K562 (cell line): ENCODE data around the gene NYAP1. TPM values are rescaled to one million over a fixed set of nuclear protein-coding genes. Genes with fewer than 3 reads are reported as not detected.

Experiments used
- ATAC-seq: fragments of 200-7000 bp; cut with Tn5 transposase; 3 replicates; pipeline ENCODE4 v1.9.1; 2020; ENCODE audit warnings: moderate library complexity
- BruUV-seq: library from RNA; stranded (reverse); fragments of 400-500 nt; replicated peaks from 2 replicates; lab custom pipeline; 2021; lab: Mats Ljungman, UMichigan
- CTCF ChIA-PET: fragments of 300-600 bp; formaldehyde crosslinking; extraction: SDS; loops from one replicate; lab custom pipeline; 2021; ENCODE audit warnings: low intra/inter-chr PET ratio; lab: Yijun Ruan, JAX
- POLR2A ChIA-PET: fragments of 300-600, 350-650 bp; sonication (Branson Sonifier 250); formaldehyde crosslinking; extraction: SDS; loops from one replicate; lab custom pipeline; 2021; ENCODE audit warnings: antibody characterized with exemption, inconsistent platforms; lab: Yijun Ruan, JAX
- DNase-seq, 4 experiments: peaks; one replicate each; pipeline versions ENCODE4 v3.0.0 to v3.0.0-alpha.2; 2011 to 2018; ENCODE audit warnings: low spot score in 3 of 4, mixed read lengths in 3 of 4; ENCODE audit errors: extremely low read depth in 1 of 4
- FAIRE-seq: peaks from 2 replicates; lab custom pipeline; 2011; peaks lifted over from hg19 to GRCh38; lab: Jason Lieb, UNC
- H2AFZ ChIP-seq: 2 replicates; pipeline ENCODE4 v1.6.0; 2011; ENCODE audit warnings: low read depth, low read length, control low read depth, inconsistent platforms
- H3K27ac ChIP-seq: fragments of 200-600 bp; 3 replicates; pipeline ENCODE4 v1.8.0; 2011; ENCODE audit warnings: low read depth, mild to moderate bottlenecking, control low read depth, inconsistent platforms, low read length, moderate library complexity, mixed read lengths; ENCODE audit errors: extremely low read depth
- H3K27me3 ChIP-seq, 2 experiments: fragments of 300-600 bp in 1 of 2; 2 replicates in 1 of 2; 3 replicates in 1 of 2; pipeline versions ENCODE4 v1.6.0 to v1.8.0; 2011; ENCODE audit warnings: inconsistent platforms in 2 of 2, low read length in 2 of 2, mild to moderate bottlenecking in 1 of 2, mixed read lengths in 1 of 2, moderate library complexity in 1 of 2; ENCODE audit not compliant: control insufficient read depth in 2 of 2, insufficient read depth in 2 of 2
- H3K36me3 ChIP-seq: fragments of 300-600 bp; 3 replicates; pipeline ENCODE4 v1.8.0; 2011; ENCODE audit warnings: mild to moderate bottlenecking, low read length, inconsistent platforms; ENCODE audit not compliant: control insufficient read depth, insufficient read depth
- H3K4me1 ChIP-seq, 2 experiments: fragments of 200-600 bp in 1 of 2; replicated peaks in 1 of 2; 2 replicates in 1 of 2; 3 replicates in 1 of 2; pipeline versions ENCODE4 v1.5.1 to v1.8.0; 2011; ENCODE audit warnings: inconsistent platforms in 2 of 2, low read length in 2 of 2, mild to moderate bottlenecking in 1 of 2, mixed read lengths in 1 of 2, moderate library complexity in 1 of 2; ENCODE audit not compliant: control insufficient read depth in 2 of 2, insufficient read depth in 2 of 2
- H3K4me2 ChIP-seq: 2 replicates; pipeline ENCODE4 v1.6.1; 2011; ENCODE audit warnings: low read length, control low read depth, inconsistent platforms, mixed read lengths; ENCODE audit not compliant: insufficient read depth
- H3K4me3 ChIP-seq: fragments of 200-600 bp; sonication (generic), shearing (Covaris generic); 2 replicates; pipeline ENCODE4 v1.5.1; 2016; ENCODE audit warnings: control low read depth, inconsistent platforms
- H3K79me2 ChIP-seq: fragments of 200-600 bp; 3 replicates; pipeline ENCODE4 v1.8.0; 2011; ENCODE audit warnings: low read length, inconsistent platforms; ENCODE audit not compliant: control insufficient read depth, insufficient read depth
- H3K9ac ChIP-seq, 2 experiments: 2 replicates each; pipeline versions ENCODE4 v1.6.0 to v1.6.1; 2011; ENCODE audit warnings: low read depth in 2 of 2, low read length in 2 of 2, control low read depth in 1 of 2, inconsistent platforms in 1 of 2, mild to moderate bottlenecking in 1 of 2, mixed read lengths in 1 of 2; ENCODE audit not compliant: insufficient read depth in 1 of 2
- H3K9me1 ChIP-seq: one replicate; pipeline ENCODE4 v1.6.0; 2011; ENCODE audit warnings: inconsistent platforms, mild to moderate bottlenecking, low read length, moderate library complexity; ENCODE audit not compliant: control insufficient read depth, insufficient read depth
- H3K9me3 ChIP-seq: replicated peaks from 2 replicates; pipeline ENCODE4 v1.5.1; 2011; ENCODE audit warnings: low read depth, low read length, inconsistent platforms; ENCODE audit not compliant: control insufficient read depth, insufficient read depth
- H4K20me1 ChIP-seq: replicated peaks from 2 replicates; pipeline ENCODE4 v1.6.1; 2011; ENCODE audit warnings: low read length, inconsistent platforms, mixed read lengths; ENCODE audit not compliant: control insufficient read depth, insufficient read depth
- BCOR ChIP-seq: fragments of 450-650 bp; IDR thresholded peaks from 2 replicates; pipeline ENCODE4 v1.6.1; 2016
- ELF4 ChIP-seq: fragments of 450-650 bp; formaldehyde crosslinking; IDR thresholded peaks from 2 replicates; pipeline ENCODE4 v1.4.0; 2022; ENCODE audit warnings: missing genetic modification characterization
- FOXA1 ChIP-seq: fragments of 450-650 bp; IDR thresholded peaks from 2 replicates; pipeline ENCODE4 v1.6.1; 2016; ENCODE audit warnings: mild to moderate bottlenecking, borderline replicate concordance
- HDGF ChIP-seq: fragments of 450-650 bp; IDR thresholded peaks from 2 replicates; pipeline ENCODE4 v1.6.1; 2016
- HNRNPL ChIP-seq: fragments of 200-400 bp; formaldehyde crosslinking; IDR thresholded peaks from 2 replicates; pipeline ENCODE4 v1.6.1; 2017; ENCODE audit warnings: low read depth, mild to moderate bottlenecking, low read length
- NCOA1 ChIP-seq: fragments of 450-650 bp; IDR thresholded peaks from 2 replicates; pipeline ENCODE4 v1.6.1; 2016; ENCODE audit warnings: low read depth
- NR3C1 ChIP-seq: sonication (generic); formaldehyde crosslinking; IDR thresholded peaks from 2 replicates; pipeline ENCODE4 v1.8.1; 2022; ENCODE audit warnings: missing genetic modification reagents
- SMARCA4 ChIP-seq: fragments of 450-650 bp; IDR thresholded peaks from 2 replicates; pipeline ENCODE4 v1.6.1; 2016
- TARDBP ChIP-seq: fragments of 450-650 bp; IDR thresholded peaks from 2 replicates; pipeline ENCODE4 v1.6.1; 2016
- ZC3H11A ChIP-seq: IDR thresholded peaks from 2 replicates; pipeline ENCODE4 v1.6.1; 2012; ENCODE audit warnings: low read depth, low read length, improper control_type of control experiment
- ZNF121 ChIP-seq: sonication (generic); formaldehyde crosslinking; conservative IDR thresholded peaks from 2 replicates; pipeline ENCODE4 v1.8.0; 2022; ENCODE audit warnings: missing genetic modification reagents
- ZNF280A ChIP-seq: fragments of 450-650 bp; IDR thresholded peaks from 2 replicates; pipeline ENCODE4 v1.6.1; 2018; ENCODE audit warnings: mild to moderate bottlenecking, low read depth; ENCODE audit not compliant: partially characterized antibody
- ZNF644 ChIP-seq: fragments of 200-800 bp; sonication (Bioruptor generic); IDR thresholded peaks from 2 replicates; pipeline ENCODE4 v1.6.1; 2016; ENCODE audit warnings: low read depth, missing genetic modification characterization, missing compliant biosample characterization
- ZNF764 ChIP-seq: fragments of 250-450 bp; sonication (Bioruptor Pico); IDR thresholded peaks from 2 replicates; pipeline ENCODE4 v1.4.0; 2020; ENCODE audit warnings: low read depth, mild to moderate bottlenecking, moderate library complexity
- WGBS: fragments of 100-300 bp; shearing (Covaris generic); methylation state at CpG from one replicate; pipeline ENCODE4 v1.1.6; 2016; ENCODE audit warnings: low coverage, mixed read lengths; ENCODE audit not compliant: insufficient coverage; ENCODE audit errors: missing lambda C conversion rate; 5-methylcytosine and 5-hydroxymethylcytosine counted together
- in situ Hi-C: fragments of 300-500 bp; cut with MboI; formaldehyde crosslinking; loops from 4 replicates; pipeline ENCODE4 v1.15.0; 2018; ENCODE audit warnings: inconsistent platforms, mixed read lengths
- intact Hi-C: fragments of 100-400 bp; cut with micrococcal nuclease; formaldehyde crosslinking; loops from 2 replicates; pipeline ENCODE4 v1.14.2; 2022
- polyA plus RNA-seq, 8 experiments: library from polyadenylated mRNA; depleted of rRNA in 4 of 8; stranded (reverse) in 5 of 8; unstranded in 3 of 8; fragments of >200 nt; fragmentation: Nextera tagmentation in 2 of 8; fragmentation: Illumina TruSeq in 1 of 8; extraction: Ambion mirVana in 2 of 8; extraction: Trizol in 1 of 8; gene quantifications; 2 replicates each; pipeline versions ENCODE4 v1.2.1 to v1.2.3, GENCODE V29; 2011 to 2014; ENCODE audit warnings: inconsistent platforms in 1 of 8, missing spikeins in 1 of 8
- total RNA-seq, 7 experiments: library from RNA; depleted of rRNA in 6 of 7; stranded (reverse); fragments of >200 nt in 6 of 7; fragmentation: Illumina TruSeq in 2 of 7; extraction: Trizol in 2 of 7; gene quantifications; 2 replicates each; pipeline versions ENCODE4 v1.2.1 to v1.2.3, GENCODE V29; 2011 to 2021; ENCODE audit warnings: low replicate concordance in 1 of 7
- TF ChIP-seq, protein P1 (sequence below), 2 experiments: fragments of 450-650 bp; IDR thresholded peaks; 2 replicates each; pipeline ENCODE4 v1.6.1; 2016
- TF ChIP-seq, protein P2 (sequence below): fragments of 450-650 bp; IDR thresholded peaks from 2 replicates; pipeline ENCODE4 v1.6.1; 2017; ENCODE audit warnings: antibody characterized with exemption, mild to moderate bottlenecking

NYAP1 gene
- total and polyA plus RNA-seq, 9 of the 15 experiments (the other 6 are each of a cell fraction or from before 2014, with no cell fraction given): 0.11 to 0.88 (median 0.22) TPM; not detected in 2

DNA sequence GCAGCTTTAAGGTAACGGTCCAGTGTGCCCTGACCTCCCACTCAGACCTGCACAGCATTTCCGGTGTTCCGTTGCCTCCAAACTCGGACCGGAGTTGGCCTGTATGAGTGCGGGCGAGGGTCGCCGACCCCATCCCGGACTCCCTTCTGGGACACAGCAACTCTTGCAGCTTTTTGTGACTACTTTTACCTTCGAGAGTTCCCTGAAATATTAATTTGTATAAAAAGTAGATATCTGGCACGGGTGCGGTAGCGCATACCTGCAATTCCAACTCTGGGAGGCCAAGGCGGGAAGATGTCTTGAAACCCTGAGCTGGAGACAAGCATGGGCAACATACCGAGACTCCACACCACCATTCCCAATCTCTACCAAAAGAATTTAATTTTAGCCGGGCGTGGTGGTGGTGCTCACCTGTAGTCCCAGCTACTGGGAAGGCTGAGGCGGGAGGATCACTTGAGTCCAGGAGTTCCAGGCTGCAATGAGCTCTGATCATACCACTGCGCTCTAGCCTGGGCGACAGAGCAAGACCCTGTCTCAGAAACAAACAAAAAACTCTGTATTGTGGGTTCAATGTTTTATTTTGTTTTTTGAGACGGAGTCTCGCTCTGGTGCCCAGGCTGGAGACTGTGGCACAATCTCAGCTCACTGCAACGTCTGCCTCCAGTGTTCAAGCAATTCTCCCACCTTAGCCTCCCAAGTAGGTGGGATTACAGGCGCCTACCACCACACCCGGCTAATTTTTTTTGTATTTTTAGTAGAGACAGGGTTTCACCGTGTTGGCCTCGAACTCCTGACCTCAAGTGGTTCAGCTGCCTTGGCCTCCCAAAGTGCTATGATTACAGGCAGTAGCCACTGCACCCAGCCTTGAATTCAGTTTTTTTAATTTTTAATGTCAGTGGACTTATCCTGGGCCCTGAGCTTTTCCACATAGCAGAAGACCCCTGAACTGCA is 46.3 kb upstream of the NYAP1 start:
- no peak for DNase-seq
- H3K79me2 ChIP-seq: peaks cover 41% of the 10 kb centered on the region
- H3K4me2 ChIP-seq: peak overlapping the region; percentile 93; the same call in 1 of the 2 replicates
- peaks cover 13% of the 10 kb centered on the region; the same call in 1 of the 2 replicates for H4K20me1 ChIP-seq
- FAIRE-seq: no peak
- in situ Hi-C loops: no loop called here
- CTCF ChIA-PET: interaction anchor here (0.6 kb wide), 1 partner anchor 678 kb away, joined by 8 read pairs; no protein-coding TSS in a partner anchor
- BruUV-seq: no TSS peak
- ATAC-seq: no peak
- no peak overlapping the region for H3K4me3 ChIP-seq
- intact Hi-C loops: no loop called here
- H3K9ac ChIP-seq: peak overlapping the region; percentile 81 to 92; a peak in 3 of 4 replicates
- no peak overlapping the region for H2AFZ ChIP-seq
- H3K9me3 ChIP-seq: no peaks in the 10 kb centered on the region
- 90% methylated on average over 28 of the region's 28 CpGs for WGBS
- peak overlapping the region; percentile 96; the same call in 2 of the 3 replicates for H3K27ac ChIP-seq
- peaks cover 41 to 69% of the 10 kb centered on the region in 2 experiments for H3K4me1 ChIP-seq
- H3K9me1 ChIP-seq: peaks cover 3% of the 10 kb centered on the region
- POLR2A ChIA-PET: interaction anchor here (0.6 to 4.3 kb wide), 13 partner anchors 7 to 1036 kb away, joined by 3 to 44 read pairs (median 4); partner anchors contain the start of genes MBLAC1, MEPCE, TSC22D4 and ZCWPW1
- peaks cover 31% of the 10 kb centered on the region for H3K36me3 ChIP-seq
- H3K27me3 ChIP-seq: no peaks in the 10 kb centered on the region
- TF ChIP-seq ZNF644 (tag) (no peak), BCOR (0 out of 2 replicates have a peak, but pooled peaks have one; percentile 6), TARDBP (no peak), ZNF280A (peak; percentile 1), SMARCA4 (no peak), HNRNPL (no peak), FOXA1 (no peak), ZC3H11A (no peak), ZNF121 (CRISPR knock-in tag) (no peak), ELF4 (CRISPR knock-in tag) (no peak), NR3C1 (CRISPR knock-in tag) (no peak), NCOA1 (no peak), ZNF764 (no peak), HDGF (no peak)
- TF ChIP-seq, protein P1, sequence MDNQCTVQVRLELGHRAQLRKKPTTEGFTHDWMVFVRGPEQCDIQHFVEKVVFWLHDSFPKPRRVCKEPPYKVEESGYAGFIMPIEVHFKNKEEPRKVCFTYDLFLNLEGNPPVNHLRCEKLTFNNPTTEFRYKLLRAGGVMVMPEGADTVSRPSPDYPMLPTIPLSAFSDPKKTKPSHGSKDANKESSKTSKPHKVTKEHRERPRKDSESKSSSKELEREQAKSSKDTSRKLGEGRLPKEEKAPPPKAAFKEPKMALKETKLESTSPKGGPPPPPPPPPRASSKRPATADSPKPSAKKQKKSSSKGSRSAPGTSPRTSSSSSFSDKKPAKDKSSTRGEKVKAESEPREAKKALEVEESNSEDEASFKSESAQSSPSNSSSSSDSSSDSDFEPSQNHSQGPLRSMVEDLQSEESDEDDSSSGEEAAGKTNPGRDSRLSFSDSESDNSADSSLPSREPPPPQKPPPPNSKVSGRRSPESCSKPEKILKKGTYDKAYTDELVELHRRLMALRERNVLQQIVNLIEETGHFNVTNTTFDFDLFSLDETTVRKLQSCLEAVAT (IDR thresholded peaks at IDR 0.05): no peak
- TF ChIP-seq, protein P2, sequence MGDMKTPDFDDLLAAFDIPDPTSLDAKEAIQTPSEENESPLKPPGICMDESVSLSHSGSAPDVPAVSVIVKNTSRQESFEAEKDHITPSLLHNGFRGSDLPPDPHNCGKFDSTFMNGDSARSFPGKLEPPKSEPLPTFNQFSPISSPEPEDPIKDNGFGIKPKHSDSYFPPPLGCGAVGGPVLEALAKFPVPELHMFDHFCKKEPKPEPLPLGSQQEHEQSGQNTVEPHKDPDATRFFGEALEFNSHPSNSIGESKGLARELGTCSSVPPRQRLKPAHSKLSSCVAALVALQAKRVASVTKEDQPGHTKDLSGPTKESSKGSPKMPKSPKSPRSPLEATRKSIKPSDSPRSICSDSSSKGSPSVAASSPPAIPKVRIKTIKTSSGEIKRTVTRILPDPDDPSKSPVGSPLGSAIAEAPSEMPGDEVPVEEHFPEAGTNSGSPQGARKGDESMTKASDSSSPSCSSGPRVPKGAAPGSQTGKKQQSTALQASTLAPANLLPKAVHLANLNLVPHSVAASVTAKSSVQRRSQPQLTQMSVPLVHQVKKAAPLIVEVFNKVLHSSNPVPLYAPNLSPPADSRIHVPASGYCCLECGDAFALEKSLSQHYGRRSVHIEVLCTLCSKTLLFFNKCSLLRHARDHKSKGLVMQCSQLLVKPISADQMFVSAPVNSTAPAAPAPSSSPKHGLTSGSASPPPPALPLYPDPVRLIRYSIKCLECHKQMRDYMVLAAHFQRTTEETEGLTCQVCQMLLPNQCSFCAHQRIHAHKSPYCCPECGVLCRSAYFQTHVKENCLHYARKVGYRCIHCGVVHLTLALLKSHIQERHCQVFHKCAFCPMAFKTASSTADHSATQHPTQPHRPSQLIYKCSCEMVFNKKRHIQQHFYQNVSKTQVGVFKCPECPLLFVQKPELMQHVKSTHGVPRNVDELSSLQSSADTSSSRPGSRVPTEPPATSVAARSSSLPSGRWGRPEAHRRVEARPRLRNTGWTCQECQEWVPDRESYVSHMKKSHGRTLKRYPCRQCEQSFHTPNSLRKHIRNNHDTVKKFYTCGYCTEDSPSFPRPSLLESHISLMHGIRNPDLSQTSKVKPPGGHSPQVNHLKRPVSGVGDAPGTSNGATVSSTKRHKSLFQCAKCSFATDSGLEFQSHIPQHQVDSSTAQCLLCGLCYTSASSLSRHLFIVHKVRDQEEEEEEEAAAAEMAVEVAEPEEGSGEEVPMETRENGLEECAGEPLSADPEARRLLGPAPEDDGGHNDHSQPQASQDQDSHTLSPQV: 0 out of 2 replicates have a peak, but pooled peaks have one; percentile 4
